AG09309 (cell line): ENCODE measurements around the gene RAI1.

Experiments used
- DNase-seq: peaks from one replicate; pipeline ENCODE4 v3.0.0-alpha.2; 2010; ENCODE audit warnings: low read depth
- H3K4me3 ChIP-seq: 2 replicates; pipeline ENCODE4 v1.5.1; 2011; ENCODE audit warnings: mild to moderate bottlenecking, low read depth, low read length, moderate library complexity; ENCODE audit not compliant: control insufficient read depth
- TF ChIP-seq, protein P1 (sequence below): IDR thresholded peaks from 2 replicates; pipeline ENCODE4 v1.5.1; 2011; ENCODE audit warnings: mild to moderate bottlenecking, low read depth, low read length, inconsistent platforms; ENCODE audit not compliant: insufficient read depth, control insufficient read depth; ENCODE audit errors: missing control alignments

Gene RAI1

DNA sequence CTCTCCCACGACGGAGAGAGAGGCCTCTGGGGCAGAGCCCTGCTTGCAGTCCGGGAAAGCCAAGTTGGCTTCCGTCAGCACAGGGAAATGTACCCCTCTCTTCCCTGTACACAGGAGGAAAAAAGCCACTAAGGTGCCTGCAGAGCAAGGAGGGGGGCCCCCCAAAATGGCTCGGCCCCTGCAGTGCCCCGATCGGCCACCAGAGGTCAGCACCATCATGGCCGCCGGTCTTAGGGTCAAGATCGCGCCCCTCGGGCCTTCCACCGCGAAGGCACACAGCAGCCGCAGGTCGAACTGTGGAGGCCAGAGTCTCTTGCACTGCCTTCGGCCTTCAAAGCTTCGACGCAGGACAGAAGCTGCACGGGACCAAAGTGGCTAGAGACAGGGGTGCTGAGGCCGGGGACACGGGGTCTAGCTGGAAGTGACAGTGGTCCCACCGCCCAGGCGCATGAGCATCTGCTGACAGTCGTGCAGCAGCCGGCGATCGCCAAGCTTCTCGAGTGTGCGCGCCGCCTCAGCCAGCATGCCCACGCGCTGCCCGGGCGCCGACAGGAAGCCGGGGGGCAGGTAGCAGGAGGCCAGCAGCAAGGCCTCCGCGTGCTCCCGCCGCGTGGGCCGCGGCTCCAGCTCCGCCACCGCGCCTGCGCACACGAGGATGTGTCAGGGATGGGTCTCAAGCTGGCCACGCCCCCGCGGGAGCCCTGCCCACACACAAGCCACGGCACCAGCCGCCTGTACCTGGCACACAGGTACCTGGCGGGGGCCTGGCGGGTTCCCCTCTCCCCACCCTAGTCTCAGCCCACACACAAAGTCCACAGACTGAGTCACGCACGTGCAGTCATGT lies 131.2 kb downstream of the RAI1 start:
- TF ChIP-seq, protein P1, sequence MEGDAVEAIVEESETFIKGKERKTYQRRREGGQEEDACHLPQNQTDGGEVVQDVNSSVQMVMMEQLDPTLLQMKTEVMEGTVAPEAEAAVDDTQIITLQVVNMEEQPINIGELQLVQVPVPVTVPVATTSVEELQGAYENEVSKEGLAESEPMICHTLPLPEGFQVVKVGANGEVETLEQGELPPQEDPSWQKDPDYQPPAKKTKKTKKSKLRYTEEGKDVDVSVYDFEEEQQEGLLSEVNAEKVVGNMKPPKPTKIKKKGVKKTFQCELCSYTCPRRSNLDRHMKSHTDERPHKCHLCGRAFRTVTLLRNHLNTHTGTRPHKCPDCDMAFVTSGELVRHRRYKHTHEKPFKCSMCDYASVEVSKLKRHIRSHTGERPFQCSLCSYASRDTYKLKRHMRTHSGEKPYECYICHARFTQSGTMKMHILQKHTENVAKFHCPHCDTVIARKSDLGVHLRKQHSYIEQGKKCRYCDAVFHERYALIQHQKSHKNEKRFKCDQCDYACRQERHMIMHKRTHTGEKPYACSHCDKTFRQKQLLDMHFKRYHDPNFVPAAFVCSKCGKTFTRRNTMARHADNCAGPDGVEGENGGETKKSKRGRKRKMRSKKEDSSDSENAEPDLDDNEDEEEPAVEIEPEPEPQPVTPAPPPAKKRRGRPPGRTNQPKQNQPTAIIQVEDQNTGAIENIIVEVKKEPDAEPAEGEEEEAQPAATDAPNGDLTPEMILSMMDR: peak; percentile 98
- no peak overlapping the region for H3K4me3 ChIP-seq
- DNase-seq: no peak

DNA sequence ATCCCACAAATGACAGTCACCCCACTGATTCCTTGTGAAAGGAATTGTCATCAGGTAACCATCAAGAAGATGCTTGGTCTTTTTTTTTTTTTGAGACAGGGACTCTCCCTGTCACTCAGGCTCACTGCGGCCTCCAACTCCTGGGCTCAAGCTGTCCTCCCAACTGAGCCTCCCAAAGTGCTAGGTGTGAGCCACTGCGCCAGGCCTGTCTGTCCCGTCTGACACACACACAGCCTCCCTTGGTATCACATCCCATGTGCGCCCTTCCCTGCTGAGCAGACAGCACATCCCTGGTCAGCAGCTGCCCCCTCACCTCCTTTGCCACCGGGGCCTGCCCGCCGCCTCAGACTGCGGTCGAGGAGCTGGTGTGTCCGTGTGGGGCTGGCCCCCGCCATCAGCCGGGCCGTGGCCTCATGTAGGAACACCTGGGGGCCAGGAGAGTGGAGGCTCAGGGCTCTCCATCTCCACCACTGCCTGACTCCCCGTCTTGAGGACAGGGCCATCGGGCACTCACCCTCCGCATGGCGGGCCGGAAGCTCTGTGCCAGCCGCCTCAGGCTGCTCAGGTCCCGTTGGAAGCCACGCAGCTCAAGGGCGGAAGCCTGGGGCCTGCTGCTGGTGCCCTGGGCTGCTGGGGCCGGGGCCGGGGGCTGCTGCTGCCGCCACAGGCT lies 131.9 kb downstream of the RAI1 start:
- DNase-seq: no peak

DNA sequence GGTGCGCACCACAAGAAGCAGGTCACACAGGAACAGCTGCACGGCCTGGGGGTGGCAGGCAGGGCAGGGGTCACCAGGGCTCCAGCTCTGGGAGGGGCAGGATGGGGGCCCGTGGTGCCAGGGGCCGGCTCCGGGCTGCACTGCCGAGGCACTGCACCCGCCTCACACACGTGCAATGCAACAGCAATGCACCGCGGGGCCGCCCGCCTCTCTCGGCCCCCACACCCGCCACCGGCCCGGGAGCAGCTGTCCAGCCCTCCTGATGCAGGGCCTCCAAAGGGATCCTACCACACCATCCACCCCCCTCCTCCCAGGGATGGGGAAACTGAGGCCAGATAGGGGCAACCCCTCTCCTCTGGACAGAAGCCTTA lies 132.5 kb downstream of the RAI1 start:
- TF ChIP-seq, protein P1: no peak
- DNase-seq: no peak
- H3K4me3 ChIP-seq: no peak overlapping the region

More for the DNA sequence above, 131.9 kb downstream of the RAI1 start:
- TF ChIP-seq, protein P1: no peak
- H3K4me3 ChIP-seq: no peak overlapping the region

DNA sequence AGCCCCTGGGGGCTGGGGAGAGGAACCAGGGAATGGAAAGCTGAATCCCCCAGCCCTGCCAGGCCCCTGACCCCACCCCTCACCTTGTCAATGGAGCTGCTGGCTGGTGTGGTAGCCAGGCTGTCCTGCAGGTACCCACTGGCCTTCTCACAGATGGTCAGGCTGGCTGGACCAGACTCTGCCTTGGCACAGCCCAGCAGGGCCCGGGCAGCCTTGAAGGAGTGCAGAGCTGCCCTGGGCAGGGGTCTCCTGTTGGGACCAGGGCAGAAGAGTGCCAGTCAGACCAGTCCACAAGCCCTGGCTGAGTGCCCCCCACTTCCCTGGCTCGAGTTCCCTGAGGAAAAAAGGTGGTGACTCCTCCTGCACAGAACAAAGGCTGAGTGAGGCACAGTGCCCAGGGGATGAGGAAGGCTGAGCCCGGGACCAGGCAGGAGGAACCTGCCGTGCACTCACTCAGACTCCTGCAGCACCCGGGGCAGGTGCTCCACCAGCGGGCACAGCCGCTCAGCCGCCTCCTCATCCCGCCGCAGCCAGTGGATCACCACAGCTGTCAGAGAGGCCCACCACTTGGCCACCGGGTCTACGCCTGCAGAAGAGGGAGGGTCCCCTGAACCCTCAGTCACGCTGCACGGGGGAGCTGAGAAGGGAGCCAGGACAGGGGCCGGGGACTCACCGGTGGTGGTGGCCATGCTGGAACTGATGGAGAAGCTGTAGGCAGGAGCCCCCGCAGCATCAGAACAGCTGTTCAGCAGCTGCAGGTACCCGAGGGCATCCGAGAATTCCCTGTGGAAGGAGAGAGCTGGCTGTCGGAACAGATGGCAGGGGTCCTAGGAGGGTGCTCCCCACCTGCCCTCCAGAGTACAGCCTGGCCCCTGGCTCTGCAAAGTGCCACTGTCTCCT lies 133.2 kb downstream of the RAI1 start:
- TF ChIP-seq, protein P1: no peak
- no peak overlapping the region for H3K4me3 ChIP-seq
- DNase-seq: no peak

DNA sequence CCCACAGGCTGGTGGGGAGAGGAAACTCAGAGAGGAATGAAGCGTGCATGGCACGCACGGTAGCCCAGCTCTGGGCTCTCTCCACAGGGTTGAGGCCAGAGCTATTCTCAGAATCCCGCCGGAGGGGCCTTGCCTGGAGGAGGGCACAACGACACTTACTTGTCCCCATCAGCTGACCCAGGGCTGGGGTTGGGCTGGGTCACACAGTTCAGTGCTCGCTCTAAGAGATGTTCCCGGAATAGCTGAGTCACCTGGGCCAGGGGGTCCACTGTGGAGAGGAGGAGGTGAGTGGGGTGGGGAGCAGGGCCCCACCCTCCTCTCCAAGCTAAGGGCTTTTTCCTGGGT lies 133.8 kb downstream of the RAI1 start:
- no peak overlapping the region for H3K4me3 ChIP-seq
- DNase-seq: no peak
- TF ChIP-seq, protein P1: no peak

DNA sequence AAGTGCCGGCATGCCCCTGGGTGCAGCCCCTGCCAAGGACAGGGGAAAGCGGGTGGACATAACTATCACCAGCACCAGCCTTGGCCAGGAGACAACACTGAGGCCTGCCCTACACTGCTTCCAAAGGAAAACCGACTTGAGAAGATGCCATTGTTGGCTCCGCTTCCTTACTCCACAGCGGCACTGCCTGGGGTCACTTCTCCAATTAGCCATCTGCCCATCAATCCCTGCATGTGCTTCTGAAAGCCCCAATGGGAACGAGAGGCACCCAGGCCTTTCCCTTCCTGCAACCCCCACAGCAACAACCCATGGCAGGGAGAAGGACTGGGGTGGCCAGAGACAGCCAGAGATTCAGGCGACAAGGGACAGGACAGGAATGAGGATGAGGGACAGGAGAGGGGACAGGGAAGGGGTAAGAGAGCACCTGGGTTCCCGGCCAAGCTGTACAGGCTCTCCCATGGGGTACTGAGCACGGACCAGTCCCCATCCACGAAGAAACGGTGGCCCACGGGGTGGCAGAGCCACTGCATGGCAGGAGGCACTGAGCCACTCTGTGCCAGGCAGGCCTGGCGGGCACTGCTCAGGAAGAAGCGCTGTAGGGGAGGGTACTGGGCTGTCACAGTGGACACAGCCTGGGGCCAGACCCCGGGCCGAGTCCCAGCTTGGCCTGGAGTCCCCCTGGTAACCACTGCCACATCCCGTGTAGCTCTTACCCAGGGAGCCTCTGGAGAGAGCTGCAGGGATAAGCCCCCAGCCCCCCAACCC lies 134.4 kb downstream of the RAI1 start:
- TF ChIP-seq, protein P1: no peak
- DNase-seq: no peak
- H3K4me3 ChIP-seq: no peak overlapping the region
